AG10803 (cell line): Measurements from ENCODE around the gene MYO9A.

Source experiments
- DNase-seq: peaks from one replicate; pipeline ENCODE4 v3.0.0; 2010; ENCODE audit warnings: low read depth
- H3K4me3 ChIP-seq: 2 replicates; pipeline ENCODE4 v1.5.1; 2011; ENCODE audit warnings: mild to moderate bottlenecking, low read length, control low read depth
- CTCF ChIP-seq: conservative IDR thresholded peaks from 2 replicates; pipeline ENCODE4 v1.5.1; 2011; ENCODE audit warnings: mild to moderate bottlenecking, low read length, control low read depth, inconsistent platforms

MYO9A gene

GRCh38 chr15:72136170-72137051, 18.5 kb upstream of the MYO9A start:
- no peak for DNase-seq
- no peak for TF ChIP-seq CTCF
- H3K4me3 ChIP-seq = no peak overlapping the region

GRCh38 chr15:72135719-72136118, 17.8 kb upstream of the MYO9A start:
- no peak for DNase-seq
- TF ChIP-seq CTCF = no peak
- no peak overlapping the region for H3K4me3 ChIP-seq

GRCh38 chr15:72133211-72133610, 15.3 kb upstream of the MYO9A start:
- no peak for TF ChIP-seq CTCF
- H3K4me3 ChIP-seq = no peak overlapping the region
- no peak for DNase-seq

DNA sequence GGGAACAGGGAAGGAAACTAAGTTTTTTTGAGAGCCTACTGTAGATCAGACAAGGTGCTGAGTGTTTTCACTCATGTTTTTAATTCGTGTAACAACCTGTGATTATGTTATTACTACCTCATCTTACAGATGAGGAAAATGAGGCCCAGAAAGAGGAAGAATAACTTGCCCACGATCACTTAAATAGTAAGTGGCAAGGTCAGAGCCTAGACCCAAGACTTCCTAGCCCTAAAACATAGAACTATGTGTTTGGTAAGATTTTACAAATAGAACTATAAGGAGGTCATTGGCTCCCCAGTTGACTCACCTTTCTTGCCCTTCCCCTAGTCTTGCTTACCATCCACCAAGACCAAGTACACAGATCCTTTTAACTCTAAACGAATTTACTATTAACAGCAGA, 14.0 kb upstream of the MYO9A start:
- no peak for TF ChIP-seq CTCF
- no peak overlapping the region for H3K4me3 ChIP-seq
- no peak for DNase-seq

- no peak for DNase-seq
- no peak for TF ChIP-seq CTCF
- H3K4me3 ChIP-seq = no peak overlapping the region
Observed at GRCh38 chr15:72130272-72130671, 12.3 kb upstream of the MYO9A start.

GRCh38 chr15:72128359-72128758, 10.4 kb upstream of the MYO9A start:
- TF ChIP-seq CTCF = no peak
- no peak for DNase-seq
- no peak overlapping the region for H3K4me3 ChIP-seq

- no peak for DNase-seq
- no peak for TF ChIP-seq CTCF
- H3K4me3 ChIP-seq = no peak overlapping the region
Observed at GRCh38 chr15:72127724-72128322, 9.9 kb upstream of the MYO9A start.
